Endothelial cell of umbilical vein (primary cell): ENCODE data around the gene TP73.

Source experiments
- CTCF ChIP-seq, 2 donors: IDR thresholded peaks; 1 replicate in 1 of 2; 2 replicates in 1 of 2; pipeline ENCODE4 v1.5.1; 2011; ENCODE audit warnings: low read length in 2 of 2, mild to moderate bottlenecking in 2 of 2, moderate library complexity in 2 of 2, control low read depth in 1 of 2, inconsistent platforms in 1 of 2, low read depth in 1 of 2; ENCODE audit not compliant: insufficient read depth in 1 of 2; ENCODE audit errors: extremely low read depth in 1 of 2
- EZH2 ChIP-seq: IDR thresholded peaks from 2 replicates; pipeline ENCODE4 v1.6.1; 2012; ENCODE audit warnings: borderline replicate concordance, low read depth, mild to moderate bottlenecking, moderate library complexity, low read length, inconsistent platforms; ENCODE audit not compliant: severe bottlenecking
- POLR2A ChIP-seq: IDR thresholded peaks from 2 replicates; pipeline ENCODE4 v1.6.1; 2012; ENCODE audit warnings: low read depth, mild to moderate bottlenecking, control low read depth, low read length

- TF ChIP-seq CTCF (IDR thresholded peaks at IDR 0.05; ENCODE audit: extremely low read depth in 1 of 2, insufficient read depth in 1 of 2, low read depth in 1 of 2, low read length in 2 of 2) (no peak), POLR2A (no peak), EZH2 (no peak)
Measured at GRCh38 chr1:3747903-3748302, 95.6 kb downstream of the TP73 start.
